ENCODE results near the gene BLTP3B.
A peak's percentile ranks its signal among the peaks of the same experiment; 100 is the strongest.

The BLTP3B gene

GRCh38 chr12:100163416-100164152, 20.9 kb upstream of the BLTP3B start:
- intact Hi-C loops (cut with DNase I): no loop called here
- peak; percentile 40 to 96 (median 66) for DNase-seq

GRCh38 chr12:100159391-100160104, 16.9 kb upstream of the BLTP3B start:
- no peak for DNase-seq
- intact Hi-C loops (cut with DNase I): no loop called here

GRCh38 chr12:100158535-100158934, 15.9 kb upstream of the BLTP3B start:
- DNase-seq: no peak
- intact Hi-C loops (cut with DNase I): no loop called here

- intact Hi-C loops (cut with DNase I): no loop called here
These were observed 14.8 kb upstream of the BLTP3B start for GRCh38 chr12:100157427-100157821.

GRCh38 chr12:100156731-100157426, 14.2 kb upstream of the BLTP3B start:
- no peak for DNase-seq
- intact Hi-C loops (cut with DNase I): no loop called here

More at GRCh38 chr12:100157427-100157821, 14.8 kb upstream of the BLTP3B start:
- DNase-seq: no peak

- intact Hi-C loops (cut with DNase I): no loop called here
- peak in 5 of 10 donors; percentile 40 to 87 (median 48) for DNase-seq
These were observed 12.0 kb upstream of the BLTP3B start for GRCh38 chr12:100154474-100155247.

- intact Hi-C loops (cut with DNase I): no loop called here
These were observed 10.5 kb upstream of the BLTP3B start for GRCh38 chr12:100153131-100153530.

GRCh38 chr12:100151769-100152168, 9.1 kb upstream of the BLTP3B start:
- intact Hi-C loops (cut with DNase I): no loop called here
- no peak for DNase-seq

More at GRCh38 chr12:100153131-100153530, 10.5 kb upstream of the BLTP3B start:
- DNase-seq: no peak

GRCh38 chr12:100146252-100146651, 3.6 kb upstream of the BLTP3B start:
- intact Hi-C loops (cut with DNase I): no loop called here

GRCh38 chr12:100145643-100146042, 3.0 kb upstream of the BLTP3B start:
- no peak for DNase-seq
- intact Hi-C loops (cut with DNase I): no loop called here

More at GRCh38 chr12:100146252-100146651, 3.6 kb upstream of the BLTP3B start:
- DNase-seq: no peak

- intact Hi-C loops (cut with DNase I): loop anchor here (1.0 to 5.0 kb wide), 2 partner anchors 58 to 125 kb away; partner anchors contain the start of genes ACTR6, DEPDC4 and SCYL2
- peak; percentile 34 to 92 (median 52) for DNase-seq
These were observed 450 bp downstream of the BLTP3B start for GRCh38 chr12:100141998-100142850.

GRCh38 chr12:100141666-100141997, 1.0 kb downstream of the BLTP3B start:
- no peak for DNase-seq

GRCh38 chr12:100138803-100139098, 3.9 kb downstream of the BLTP3B start:
- intact Hi-C loops (cut with DNase I): no loop called here
- no peak for DNase-seq

More at GRCh38 chr12:100141666-100141997, 1.0 kb downstream of the BLTP3B start:
- intact Hi-C loops (cut with DNase I): loop anchor here (5.0 kb wide), 1 partner anchor 126 kb away; the partner anchor contains the start of genes DEPDC4 and SCYL2

GRCh38 chr12:100138048-100138802, 4.4 kb downstream of the BLTP3B start:
- intact Hi-C loops (cut with DNase I): no loop called here
- no peak for DNase-seq

- DNase-seq: no peak
- intact Hi-C loops (cut with DNase I): no loop called here
These were observed 9.5 kb downstream of the BLTP3B start for GRCh38 chr12:100133200-100133599.

GRCh38 chr12:100128512-100128908, 14.2 kb downstream of the BLTP3B start:
- intact Hi-C loops (cut with DNase I): no loop called here
- DNase-seq: peak in 4 of 10 donors; percentile 25 to 83 (median 52)

- no peak for DNase-seq
- intact Hi-C loops (cut with DNase I): no loop called here
These were observed 14.7 kb downstream of the BLTP3B start for GRCh38 chr12:100127766-100128511.

Measured in posterior cingulate gyrus (tissue), 11 donors.